Measurements from ENCODE around the gene DLGAP1. TPM values are rescaled to one million over a fixed set of nuclear protein-coding genes. Genes with fewer than 3 reads are reported as not detected.

DLGAP1 gene
- total and polyA plus RNA-seq, 2 of the 8 experiments (the other 6 are each of a cell fraction or from before 2014, with no cell fraction given) = 11.8 to 16.9 TPM

- Histone ChIP-seq H4K5ac (ENCODE audit: insufficient read length, low read depth, low read length) (no peak overlapping the region), H3K79me1 (ENCODE audit: low read depth, low read length) (no peaks in the 10 kb centered on the region), H3K4me3 (ENCODE audit: extremely low read depth in 1 of 4, insufficient read depth in 2 of 4, low read depth in 3 of 4, low read length in 4 of 4) (no peak overlapping the region), H2BK12ac (ENCODE audit: low read depth, low read length) (no peak overlapping the region), H3K4ac (replicated peaks; ENCODE audit: insufficient read length, low read depth, low read length) (no peak overlapping the region), H3K79me2 (ENCODE audit: control insufficient read depth in 1 of 2, insufficient read depth in 2 of 2, low read length in 2 of 2) (no peaks in the 10 kb centered on the region), H3K4me2 (ENCODE audit: insufficient read depth in 1 of 2, low read depth in 2 of 2, low read length in 2 of 2) (no peak overlapping the region), H2BK5ac (ENCODE audit: low read depth, low read length) (no peak overlapping the region), H3K36me3 (ENCODE audit: control insufficient read depth in 2 of 4, insufficient read depth in 4 of 4, low read length in 3 of 4) (no peaks in the 10 kb centered on the region), H2BK15ac (ENCODE audit: low read length) (no peak overlapping the region), H2BK120ac (replicated peaks; ENCODE audit: low read depth, low read length) (no peak overlapping the region), H3K23ac (ENCODE audit: insufficient read length) (no peak overlapping the region), H4K20me1 (replicated peaks in 1 of 2; ENCODE audit: control insufficient read depth in 1 of 2, insufficient read depth in 2 of 2, low read length in 2 of 2) (no peaks in the 10 kb centered on the region), H3K9me3 (ENCODE audit: insufficient read depth in 2 of 2, low read depth in 1 of 2, low read length in 1 of 2) (no peaks in the 10 kb centered on the region), H4K91ac (replicated peaks; ENCODE audit: insufficient read length, low read length) (no peak overlapping the region), H3K18ac (ENCODE audit: extremely low read depth, low read length) (no peak overlapping the region), H3K4me1 (replicated peaks in 1 of 4; ENCODE audit: control insufficient read depth in 3 of 4, insufficient read depth in 4 of 4, low read length in 3 of 4) (no peaks in the 10 kb centered on the region), H2AK5ac (ENCODE audit: low read depth, low read length) (no peak overlapping the region), H4K8ac (ENCODE audit: extremely low read depth, insufficient read depth, low read length) (no peak overlapping the region), H3K14ac (ENCODE audit: insufficient read length) (no peak overlapping the region), H2AFZ (ENCODE audit: low read length) (no peak overlapping the region), H3K23me2 (ENCODE audit: low read depth, low read length) (no peaks in the 10 kb centered on the region), H3K9ac (replicated peaks in 1 of 4; ENCODE audit: extremely low read depth in 1 of 4, low read depth in 3 of 4, low read length in 3 of 4) (no peak overlapping the region), H3K56ac (replicated peaks; ENCODE audit: insufficient read length, low read depth, low read length) (no peak overlapping the region), H2BK20ac (ENCODE audit: low read length) (no peak overlapping the region), H3K27ac (ENCODE audit: low read depth, low read length) (no peak overlapping the region), H3K27me3 (replicated peaks in 1 of 4; ENCODE audit: control insufficient read depth in 3 of 4, extremely low read depth in 1 of 4, insufficient read depth in 3 of 4, low read length in 3 of 4) (no peaks in the 10 kb centered on the region)
- 76% methylated on average over 3 of the region's 3 CpGs; no CpG with 5 or more reads in 1 of the 2 experiments for WGBS, 2 experiments (ENCODE audit: extremely low coverage in 1 of 2, insufficient coverage in 1 of 2, insufficient read length in 1 of 2, insufficient replicate concordance in 2 of 2, low coverage in 1 of 2, low lambda C conversion rate in 2 of 2, missing lambda C conversion rate in 1 of 2)
- FAIRE-seq (no peak), DNase-seq (ENCODE audit: low read depth in 1 of 2, low spot score in 2 of 2) (no peak)
- ChIA-PET POLR2A (ENCODE audit: partially characterized antibody) (interaction anchor here (1.0 kb wide), 1 partner anchor 8 kb away, joined by 4 read pairs; no protein-coding TSS in a partner anchor), CTCF (ENCODE audit: partially characterized antibody) (interaction anchor here (0.9 to 1.7 kb wide), 8 partner anchors 18 to 119 kb away, joined by 3 to 5 read pairs (median 3); no protein-coding TSS in a partner anchor)
- TF ChIP-seq MAFK (IDR thresholded peaks at IDR 0.05; ENCODE audit: low read depth, low read length) (no peak), E2F6 (IDR thresholded peaks at IDR 0.05) (no peak), POLR2A (IDR thresholded peaks at IDR 0.05; ENCODE audit: control extremely low read depth in 1 of 2, low read depth in 2 of 2, low read length in 2 of 2) (no peak), CREB1 (IDR thresholded peaks at IDR 0.05) (no peak), RFX5 (IDR thresholded peaks at IDR 0.05; ENCODE audit: borderline replicate concordance, low read depth, low read length) (no peak), TCF12 (IDR thresholded peaks at IDR 0.05; ENCODE audit: low read depth, low read length) (no peak), HDAC2 (IDR thresholded peaks at IDR 0.05; ENCODE audit: borderline replicate concordance in 1 of 2, low read depth in 2 of 2, low read length in 2 of 2) (no peak), SIX5 (IDR thresholded peaks at IDR 0.05; ENCODE audit: low read depth, low read length) (no peak), SAP30 (IDR thresholded peaks at IDR 0.05; ENCODE audit: insufficient read depth, insufficient replicate concordance, low read length) (no peak)
Measured at GRCh38 chr18:3889803-3890202, 565.3 kb downstream of the DLGAP1 start.
